GM19239 (cell line): Measurements from ENCODE around the gene HSDL1.
A peak's percentile ranks its signal among the peaks of the same experiment; 100 is the strongest.
"Not testable (repeated sequence)": the region's sequence is repeated elsewhere in the genome, so short reads cannot be mapped to it uniquely, and the experiment has no call there.

ENCODE experiments used
- DNase-seq: peaks from one replicate; pipeline ENCODE4 v3.0.0; 2011; ENCODE audit warnings: low spot score; ENCODE audit not compliant: insufficient read length
- FAIRE-seq: peaks from 2 replicates; lab custom pipeline; 2011; peaks lifted over from hg19 to GRCh38; lab: Jason Lieb, UNC

The HSDL1 gene

DNA sequence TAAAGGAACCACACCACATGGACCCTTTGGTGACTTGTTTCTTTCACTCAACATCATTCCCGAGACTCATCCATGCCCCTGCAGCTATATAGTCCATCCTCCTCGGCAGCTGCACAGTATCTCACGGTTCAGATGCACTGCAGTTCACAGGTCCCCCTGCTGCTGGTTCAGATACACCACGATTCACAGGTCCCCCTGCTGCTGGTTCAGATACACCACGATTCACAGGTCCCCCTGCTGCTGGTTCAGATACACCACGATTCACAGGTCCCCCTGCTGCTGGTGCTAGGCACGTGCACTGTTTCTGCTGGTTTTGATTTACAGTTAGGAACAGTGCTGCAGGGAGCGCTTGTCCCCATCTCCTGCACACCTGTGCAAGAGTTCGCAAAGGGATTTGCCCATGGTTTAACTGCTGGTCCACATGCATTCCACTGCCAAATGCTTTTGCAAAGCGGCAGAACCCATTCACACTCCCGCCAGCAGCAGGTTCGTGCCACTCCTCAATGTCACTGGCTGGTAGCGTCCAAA, 3.8 kb downstream of the HSDL1 start:
- no peak for DNase-seq

GRCh38 chr16:84139628-84140258, 5.2 kb downstream of the HSDL1 start:
- no peak for FAIRE-seq
- no peak for DNase-seq

More for the DNA sequence above, 3.8 kb downstream of the HSDL1 start:
- FAIRE-seq = no peak

- FAIRE-seq (no peak), DNase-seq (peak; percentile 46)
Measured at GRCh38 chr16:84138824-84139627, 6.0 kb downstream of the HSDL1 start.

DNA sequence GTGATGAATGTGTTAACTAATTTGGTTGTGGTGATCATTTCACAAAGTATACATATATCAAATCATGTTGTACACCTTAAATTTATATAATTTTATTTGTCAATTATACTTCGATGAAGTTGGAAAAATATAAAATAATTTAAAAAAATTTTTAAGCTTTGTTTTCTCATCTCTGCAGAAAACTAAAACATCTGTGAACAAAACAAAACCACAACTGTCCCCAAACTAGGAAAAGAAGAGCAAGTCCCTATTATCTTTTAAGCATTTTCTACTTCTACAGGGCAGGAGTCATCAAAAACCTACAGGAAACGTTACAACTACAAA, 6.5 kb downstream of the HSDL1 start:
- FAIRE-seq = no peak
- DNase-seq = no peak

GRCh38 chr16:84137769-84138357, 7.1 kb downstream of the HSDL1 start:
- DNase-seq (no peak), FAIRE-seq (no peak)

DNA sequence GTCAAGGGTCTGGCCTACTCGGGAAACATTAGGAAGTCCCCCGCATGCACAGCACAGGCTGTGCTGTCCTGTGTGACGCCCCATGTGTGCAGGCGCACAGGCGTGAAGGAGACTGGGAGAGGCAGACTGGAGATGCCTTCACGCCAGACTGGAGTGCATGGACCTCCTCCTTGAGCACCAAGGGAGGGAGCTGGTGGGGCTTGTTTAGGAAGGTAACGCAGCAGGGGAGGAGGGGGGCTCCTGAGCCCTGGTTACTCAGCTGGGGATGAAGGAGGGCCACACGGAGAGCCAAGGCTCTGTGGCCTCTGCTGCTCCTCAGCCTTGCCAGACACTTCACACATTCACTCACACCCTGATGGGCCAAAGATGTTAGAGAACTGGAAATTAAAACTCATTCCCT, 7.7 kb downstream of the HSDL1 start:
- DNase-seq (no peak), FAIRE-seq (no peak)

GRCh38 chr16:84136331-84137125, 8.4 kb downstream of the HSDL1 start:
- FAIRE-seq (no peak), DNase-seq (no peak)

DNA sequence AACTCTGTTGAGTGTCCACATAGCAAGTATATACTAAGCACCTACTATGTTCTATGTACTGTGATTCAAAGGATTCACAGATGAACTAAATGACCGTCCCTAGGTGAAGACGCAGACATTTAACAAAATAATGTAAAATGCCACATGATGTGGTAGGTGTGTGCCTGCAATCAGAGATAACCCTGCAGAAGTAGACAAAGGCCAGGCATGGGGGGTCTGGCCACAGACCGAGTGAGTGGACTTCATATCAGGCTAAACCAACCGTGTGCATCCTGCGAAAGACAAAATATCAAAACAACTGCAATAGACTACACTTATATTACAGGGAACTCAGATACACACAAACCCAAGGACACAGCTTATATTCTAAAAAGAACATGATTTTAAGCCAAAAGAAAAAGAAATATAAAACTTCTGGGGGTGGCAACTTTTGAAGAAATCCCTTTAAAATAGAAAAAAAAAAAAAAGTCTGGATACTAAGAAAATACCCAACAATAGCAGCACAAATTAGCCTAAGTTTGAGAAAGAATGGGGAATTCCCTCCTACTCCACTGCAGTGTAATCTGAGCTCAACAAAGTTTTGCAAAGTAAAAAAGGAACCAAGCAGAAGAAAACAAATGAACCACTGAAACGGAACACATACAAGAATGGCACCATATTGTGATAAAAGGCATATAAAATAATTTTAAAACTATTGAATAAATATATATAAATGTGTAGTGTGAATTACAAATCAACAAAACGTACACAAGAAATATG, 12.3 kb downstream of the HSDL1 start:
- FAIRE-seq = no peak
- no peak for DNase-seq

- FAIRE-seq (no peak), DNase-seq (no peak)
Measured at GRCh38 chr16:84131117-84131516, 13.9 kb downstream of the HSDL1 start.

GRCh38 chr16:84124257-84125073, 20.5 kb downstream of the HSDL1 start:
- no peak for FAIRE-seq
- DNase-seq = no peak

DNA sequence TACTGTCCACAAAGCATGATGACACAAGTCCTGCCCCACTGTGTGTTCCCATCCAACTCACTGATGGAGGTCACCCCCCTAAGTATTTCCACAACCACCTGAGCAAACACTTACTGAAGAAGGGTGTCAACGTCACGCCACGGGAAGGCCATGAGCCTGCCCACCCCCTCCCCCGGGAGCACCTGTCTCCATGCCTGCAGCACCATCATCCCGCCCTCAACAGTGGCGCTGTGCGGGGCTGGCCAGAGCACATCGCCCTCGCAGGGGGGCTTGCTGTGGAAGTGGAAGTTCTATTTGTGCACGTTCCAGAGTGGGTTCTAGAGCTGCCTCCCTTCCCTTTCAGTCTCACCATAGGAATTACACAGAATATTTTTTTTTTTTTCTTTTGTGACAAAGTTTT, 24.0 kb downstream of the HSDL1 start:
- no peak for FAIRE-seq

GRCh38 chr16:84120023-84120422, 25.0 kb downstream of the HSDL1 start:
- FAIRE-seq (no peak), DNase-seq (no peak)

More for the DNA sequence above, 24.0 kb downstream of the HSDL1 start:
- no peak for DNase-seq

- DNase-seq = no peak
- FAIRE-seq = no peak
Measured at GRCh38 chr16:84119368-84119767, 25.6 kb downstream of the HSDL1 start.

GRCh38 chr16:84118315-84118714, 26.7 kb downstream of the HSDL1 start:
- DNase-seq, FAIRE-seq: not testable (repeated sequence)

DNA sequence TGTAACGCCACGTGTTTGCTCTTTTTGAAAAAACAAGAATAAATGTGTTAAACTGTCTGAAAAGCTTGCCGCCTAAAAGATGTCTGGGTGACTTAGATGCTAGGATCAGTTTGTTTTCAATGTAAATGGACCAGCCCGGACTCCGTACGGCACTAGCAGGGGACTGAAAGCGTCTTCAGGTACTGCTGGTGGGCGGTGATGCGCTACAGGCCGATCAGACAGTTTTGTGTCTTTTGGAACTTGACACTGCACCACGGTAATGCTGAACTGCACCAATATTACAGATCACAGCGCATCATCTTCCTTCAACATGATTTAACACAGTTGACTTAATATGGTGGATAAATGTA, 27.5 kb downstream of the HSDL1 start:
- FAIRE-seq = peak; percentile 49
- DNase-seq = peak; percentile 10

GRCh38 chr16:84116720-84117493, 28.1 kb downstream of the HSDL1 start, which contains the start of gene MBTPS1:
TSS of gene MBTPS1 (minus strand) at chr16:84116942. CDS start at chr16:84101783, 15,159 bp downstream.
- DNase-seq (peak; percentile 92), FAIRE-seq (peak; percentile 91)

DNA sequence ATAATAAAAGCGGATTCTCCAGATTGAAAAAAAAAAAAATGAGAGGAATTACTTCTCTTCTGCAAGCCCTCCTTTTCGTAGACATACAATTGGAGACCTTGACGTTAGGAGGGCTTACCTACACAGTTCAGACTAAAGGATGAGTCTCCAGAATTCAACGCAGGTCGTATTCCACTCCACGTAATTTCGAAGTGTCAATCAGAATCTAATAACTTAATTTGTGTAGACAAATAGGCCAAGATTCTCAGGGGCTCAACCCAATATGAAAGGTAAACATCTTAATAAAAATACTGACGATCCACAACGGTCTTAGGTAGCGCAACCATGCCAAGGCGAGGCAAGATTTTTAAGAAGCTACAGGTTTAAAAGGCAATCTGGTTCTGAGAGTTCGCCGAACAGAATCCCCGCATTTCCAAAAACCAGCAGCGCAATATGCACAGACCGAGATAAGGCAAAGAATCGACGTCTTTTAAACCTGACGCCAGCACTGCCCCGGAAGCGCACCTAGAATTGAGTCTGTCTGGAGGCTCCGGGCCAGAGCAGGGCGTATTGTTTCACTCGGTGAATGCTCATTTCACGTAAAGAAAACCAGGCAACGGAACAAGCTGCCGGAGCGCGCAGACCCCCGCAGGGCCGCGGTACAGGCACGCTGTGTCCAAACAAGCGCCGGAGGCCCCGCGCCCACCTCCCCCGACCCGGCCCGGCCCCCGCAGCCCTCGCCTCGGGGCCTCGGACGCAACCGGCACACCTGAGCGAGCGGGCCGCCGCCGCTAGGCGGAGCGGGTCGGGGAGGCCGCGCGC, 28.9 kb downstream of the HSDL1 start:
- FAIRE-seq (peak; percentile 64), DNase-seq (no peak)
